ENCODE measurements around the gene EFNA5. TPM values are rescaled to one million over a fixed set of nuclear protein-coding genes. Genes with fewer than 3 reads are reported as not detected.
A peak's percentile ranks its signal among the peaks of the same experiment; 100 is the strongest.

Gene EFNA5
- polyA plus RNA-seq, 1 donor (not counting 4 experiments of a cell fraction or from before 2014, with no cell fraction given), result 4.8 TPM

DNA sequence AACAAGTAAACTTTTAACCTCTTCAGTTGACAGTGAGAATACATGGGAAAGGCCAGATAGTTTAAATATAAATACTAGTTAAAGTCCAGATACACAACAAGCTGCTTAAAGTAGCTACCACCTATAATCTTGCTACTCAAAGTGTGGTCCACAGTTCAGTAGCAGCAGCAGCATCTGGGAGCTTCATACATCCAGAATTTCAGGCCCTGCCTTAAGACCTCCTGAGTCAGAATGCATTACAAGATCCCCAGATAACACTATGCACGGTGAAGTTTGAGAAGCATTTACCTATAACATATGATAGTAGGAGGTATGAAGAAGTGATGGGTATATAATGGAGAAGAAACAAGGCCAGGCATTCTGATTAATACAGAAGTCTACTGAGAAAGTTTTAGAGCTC is 244.5 kb downstream of the EFNA5 start:
- FAIRE-seq (no peak), DNase-seq (ENCODE audit: low read depth, low spot score) (no peak)
- Histone ChIP-seq H3K27me3 (ENCODE audit: control insufficient read depth, extremely low read depth, insufficient read depth, low read length) (no peaks in the 10 kb centered on the region), H2AFZ (ENCODE audit: control insufficient read depth, low read length) (no peak overlapping the region), H3K9ac (ENCODE audit: control insufficient read depth, extremely low read depth, insufficient read depth, low read length) (peak overlapping the region; percentile 26), H3K4me2 (ENCODE audit: control insufficient read depth, extremely low read depth, insufficient read depth, low read depth, low read length) (peak overlapping the region; percentile 72), H3K36me3 (ENCODE audit: control insufficient read depth in 2 of 2, extremely low read depth in 1 of 2, insufficient read depth in 2 of 2, low read length in 2 of 2) (no peaks in the 10 kb centered on the region), H3K9me1 (ENCODE audit: control insufficient read depth, extremely low read depth, insufficient read depth, low read length) (no peaks in the 10 kb centered on the region), H3K4me1 (ENCODE audit: control insufficient read depth, extremely low read depth, insufficient read depth, low read length) (peaks cover 33% of the 10 kb centered on the region), H3K79me2 (ENCODE audit: control insufficient read depth, insufficient read depth, low read length) (no peaks in the 10 kb centered on the region), H4K20me1 (ENCODE audit: control insufficient read depth, extremely low read depth, insufficient read depth, low read length) (no peaks in the 10 kb centered on the region), H3K9me3 (ENCODE audit: control insufficient read depth, low read depth, low read length) (no peaks in the 10 kb centered on the region), H3K27ac (ENCODE audit: control insufficient read depth, insufficient read depth, low read length) (peak overlapping the region; percentile 58), H3K4me3 (ENCODE audit: control insufficient read depth in 2 of 3, extremely low read depth in 1 of 3, insufficient read depth in 2 of 3, low read depth in 1 of 3, low read length in 3 of 3) (no peak overlapping the region)
- TF ChIP-seq, protein P1, sequence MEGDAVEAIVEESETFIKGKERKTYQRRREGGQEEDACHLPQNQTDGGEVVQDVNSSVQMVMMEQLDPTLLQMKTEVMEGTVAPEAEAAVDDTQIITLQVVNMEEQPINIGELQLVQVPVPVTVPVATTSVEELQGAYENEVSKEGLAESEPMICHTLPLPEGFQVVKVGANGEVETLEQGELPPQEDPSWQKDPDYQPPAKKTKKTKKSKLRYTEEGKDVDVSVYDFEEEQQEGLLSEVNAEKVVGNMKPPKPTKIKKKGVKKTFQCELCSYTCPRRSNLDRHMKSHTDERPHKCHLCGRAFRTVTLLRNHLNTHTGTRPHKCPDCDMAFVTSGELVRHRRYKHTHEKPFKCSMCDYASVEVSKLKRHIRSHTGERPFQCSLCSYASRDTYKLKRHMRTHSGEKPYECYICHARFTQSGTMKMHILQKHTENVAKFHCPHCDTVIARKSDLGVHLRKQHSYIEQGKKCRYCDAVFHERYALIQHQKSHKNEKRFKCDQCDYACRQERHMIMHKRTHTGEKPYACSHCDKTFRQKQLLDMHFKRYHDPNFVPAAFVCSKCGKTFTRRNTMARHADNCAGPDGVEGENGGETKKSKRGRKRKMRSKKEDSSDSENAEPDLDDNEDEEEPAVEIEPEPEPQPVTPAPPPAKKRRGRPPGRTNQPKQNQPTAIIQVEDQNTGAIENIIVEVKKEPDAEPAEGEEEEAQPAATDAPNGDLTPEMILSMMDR (optimal IDR thresholded peaks at IDR 0.05 in 1 of 3, IDR thresholded peaks at IDR 0.05 in 1 of 3, conservative IDR thresholded peaks at IDR 0.05 in 1 of 3; ENCODE audit: extremely low read depth in 1 of 3, insufficient read depth in 2 of 3, low read length in 3 of 3), result no peak
- no peak for TF ChIP-seq EZH2 (IDR thresholded peaks at IDR 0.05; ENCODE audit: low read length)
- dilution Hi-C loops (cut with MboI; ENCODE audit: extremely low pct_ligation_motif_present, low sequenced_read_pairs), result no loop called here

DNA sequence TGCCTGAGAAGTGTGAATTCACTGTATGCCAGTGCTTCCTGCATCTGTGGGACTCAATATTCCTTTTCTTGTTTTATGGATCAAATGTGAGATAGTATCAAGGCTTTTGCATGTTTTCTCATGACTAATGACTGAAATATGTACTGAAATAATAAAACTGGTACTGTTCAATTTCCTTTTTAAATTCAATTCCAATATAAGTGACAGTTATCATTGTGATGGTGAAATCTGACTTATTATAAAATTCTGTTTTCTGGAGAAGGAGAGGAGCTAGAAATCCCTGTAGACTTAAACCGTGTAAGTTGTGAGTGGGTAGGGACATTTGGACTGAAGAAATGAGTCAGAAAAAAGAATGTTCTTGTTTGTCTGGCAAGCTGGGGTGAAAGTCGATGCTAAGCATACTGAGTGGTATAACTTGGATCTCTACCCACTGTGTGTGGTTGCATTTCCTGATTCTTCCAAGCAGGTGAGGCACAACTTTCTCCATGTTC is 245.2 kb downstream of the EFNA5 start:
- Histone ChIP-seq H3K27me3 (ENCODE audit: control insufficient read depth, extremely low read depth, insufficient read depth, low read length) (no peaks in the 10 kb centered on the region), H3K27ac (ENCODE audit: control insufficient read depth, insufficient read depth, low read length) (peak overlapping the region; percentile 58), H3K36me3 (ENCODE audit: control insufficient read depth in 2 of 2, extremely low read depth in 1 of 2, insufficient read depth in 2 of 2, low read length in 2 of 2) (no peaks in the 10 kb centered on the region), H2AFZ (ENCODE audit: control insufficient read depth, low read length) (no peak overlapping the region), H3K79me2 (ENCODE audit: control insufficient read depth, insufficient read depth, low read length) (no peaks in the 10 kb centered on the region), H3K9me1 (ENCODE audit: control insufficient read depth, extremely low read depth, insufficient read depth, low read length) (no peaks in the 10 kb centered on the region), H3K9ac (ENCODE audit: control insufficient read depth, extremely low read depth, insufficient read depth, low read length) (peak overlapping the region; percentile 26), H3K4me1 (ENCODE audit: control insufficient read depth, extremely low read depth, insufficient read depth, low read length) (peaks cover 33% of the 10 kb centered on the region), H3K9me3 (ENCODE audit: control insufficient read depth, low read depth, low read length) (no peaks in the 10 kb centered on the region), H3K4me2 (ENCODE audit: control insufficient read depth, extremely low read depth, insufficient read depth, low read depth, low read length) (peak overlapping the region; percentile 72), H3K4me3 (ENCODE audit: control insufficient read depth in 2 of 3, extremely low read depth in 1 of 3, insufficient read depth in 2 of 3, low read depth in 1 of 3, low read length in 3 of 3) (peak overlapping the region in 2 of 3 experiments; percentile 0 to 4), H4K20me1 (ENCODE audit: control insufficient read depth, extremely low read depth, insufficient read depth, low read length) (no peaks in the 10 kb centered on the region)
- FAIRE-seq (peak; percentile 99), DNase-seq (ENCODE audit: low read depth, low spot score) (peak; percentile 32)
- dilution Hi-C loops (cut with MboI; ENCODE audit: extremely low pct_ligation_motif_present, low sequenced_read_pairs), result no loop called here
- TF ChIP-seq, protein P1 (optimal IDR thresholded peaks at IDR 0.05 in 1 of 3, IDR thresholded peaks at IDR 0.05 in 1 of 3, conservative IDR thresholded peaks at IDR 0.05 in 1 of 3; ENCODE audit: extremely low read depth in 1 of 3, insufficient read depth in 2 of 3, low read length in 3 of 3), result no peak
- TF ChIP-seq EZH2 (IDR thresholded peaks at IDR 0.05; ENCODE audit: low read length), result no peak

Measured in keratinocyte (primary cell).